ENCODE data around the gene ST8SIA6.

DNA sequence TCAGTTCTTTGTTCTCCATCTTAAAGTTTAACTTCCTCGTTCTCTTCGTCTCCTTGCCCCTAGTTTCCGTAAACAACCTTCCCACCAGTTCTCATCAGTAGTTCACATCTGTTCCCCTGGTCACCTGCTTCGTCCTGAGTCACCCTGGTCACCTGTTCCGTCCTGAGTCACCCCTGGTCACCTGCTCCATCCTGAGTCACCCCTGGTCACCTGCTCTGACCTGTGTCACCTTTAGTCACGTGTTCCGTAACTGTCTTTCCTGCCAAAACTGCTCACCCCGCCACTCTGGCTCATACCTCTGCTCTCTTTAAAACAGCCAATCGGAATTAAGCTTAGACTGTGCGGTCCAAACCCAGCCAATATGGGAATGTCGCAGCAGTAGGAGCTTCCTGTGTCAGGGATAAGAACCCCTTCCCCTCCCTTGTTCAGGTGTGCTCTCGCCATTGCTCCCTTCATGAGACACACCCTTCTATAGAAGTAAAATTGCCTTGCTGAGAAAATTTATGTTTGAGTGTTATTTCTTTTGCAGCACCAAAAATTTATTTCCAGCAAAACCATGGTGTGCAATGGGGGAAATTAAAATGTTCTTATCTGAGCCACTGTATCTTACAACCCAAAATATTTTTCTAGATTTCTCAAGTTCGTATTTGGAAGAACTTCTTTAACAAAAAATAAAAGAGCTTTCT lies 114.1 kb downstream of the ST8SIA6 start:
- TF ChIP-seq, protein P1, sequence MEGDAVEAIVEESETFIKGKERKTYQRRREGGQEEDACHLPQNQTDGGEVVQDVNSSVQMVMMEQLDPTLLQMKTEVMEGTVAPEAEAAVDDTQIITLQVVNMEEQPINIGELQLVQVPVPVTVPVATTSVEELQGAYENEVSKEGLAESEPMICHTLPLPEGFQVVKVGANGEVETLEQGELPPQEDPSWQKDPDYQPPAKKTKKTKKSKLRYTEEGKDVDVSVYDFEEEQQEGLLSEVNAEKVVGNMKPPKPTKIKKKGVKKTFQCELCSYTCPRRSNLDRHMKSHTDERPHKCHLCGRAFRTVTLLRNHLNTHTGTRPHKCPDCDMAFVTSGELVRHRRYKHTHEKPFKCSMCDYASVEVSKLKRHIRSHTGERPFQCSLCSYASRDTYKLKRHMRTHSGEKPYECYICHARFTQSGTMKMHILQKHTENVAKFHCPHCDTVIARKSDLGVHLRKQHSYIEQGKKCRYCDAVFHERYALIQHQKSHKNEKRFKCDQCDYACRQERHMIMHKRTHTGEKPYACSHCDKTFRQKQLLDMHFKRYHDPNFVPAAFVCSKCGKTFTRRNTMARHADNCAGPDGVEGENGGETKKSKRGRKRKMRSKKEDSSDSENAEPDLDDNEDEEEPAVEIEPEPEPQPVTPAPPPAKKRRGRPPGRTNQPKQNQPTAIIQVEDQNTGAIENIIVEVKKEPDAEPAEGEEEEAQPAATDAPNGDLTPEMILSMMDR (conservative IDR thresholded peaks at IDR 0.05; ENCODE audit: low read length), result no peak
- TF ChIP-seq EZH2phosphoT487 (IDR thresholded peaks at IDR 0.05; ENCODE audit: borderline replicate concordance), result no peak

Data from Loucy (cell line).